HG03565 (cell line): Measurements from ENCODE around the gene GTF3C1.
"Not testable (repeated sequence)": the region's sequence is repeated elsewhere in the genome, so short reads cannot be mapped to it uniquely, and the experiment has no call there.

ENCODE experiments used
- ATAC-seq: cut with Tn5 transposase; IDR thresholded peaks from one replicate; pipeline ENCODE4 v1.9.1; 2021; ENCODE audit warnings: mild to moderate bottlenecking, moderate library complexity; ENCODE audit not compliant: unreplicated experiment

GTF3C1 gene, protein sequence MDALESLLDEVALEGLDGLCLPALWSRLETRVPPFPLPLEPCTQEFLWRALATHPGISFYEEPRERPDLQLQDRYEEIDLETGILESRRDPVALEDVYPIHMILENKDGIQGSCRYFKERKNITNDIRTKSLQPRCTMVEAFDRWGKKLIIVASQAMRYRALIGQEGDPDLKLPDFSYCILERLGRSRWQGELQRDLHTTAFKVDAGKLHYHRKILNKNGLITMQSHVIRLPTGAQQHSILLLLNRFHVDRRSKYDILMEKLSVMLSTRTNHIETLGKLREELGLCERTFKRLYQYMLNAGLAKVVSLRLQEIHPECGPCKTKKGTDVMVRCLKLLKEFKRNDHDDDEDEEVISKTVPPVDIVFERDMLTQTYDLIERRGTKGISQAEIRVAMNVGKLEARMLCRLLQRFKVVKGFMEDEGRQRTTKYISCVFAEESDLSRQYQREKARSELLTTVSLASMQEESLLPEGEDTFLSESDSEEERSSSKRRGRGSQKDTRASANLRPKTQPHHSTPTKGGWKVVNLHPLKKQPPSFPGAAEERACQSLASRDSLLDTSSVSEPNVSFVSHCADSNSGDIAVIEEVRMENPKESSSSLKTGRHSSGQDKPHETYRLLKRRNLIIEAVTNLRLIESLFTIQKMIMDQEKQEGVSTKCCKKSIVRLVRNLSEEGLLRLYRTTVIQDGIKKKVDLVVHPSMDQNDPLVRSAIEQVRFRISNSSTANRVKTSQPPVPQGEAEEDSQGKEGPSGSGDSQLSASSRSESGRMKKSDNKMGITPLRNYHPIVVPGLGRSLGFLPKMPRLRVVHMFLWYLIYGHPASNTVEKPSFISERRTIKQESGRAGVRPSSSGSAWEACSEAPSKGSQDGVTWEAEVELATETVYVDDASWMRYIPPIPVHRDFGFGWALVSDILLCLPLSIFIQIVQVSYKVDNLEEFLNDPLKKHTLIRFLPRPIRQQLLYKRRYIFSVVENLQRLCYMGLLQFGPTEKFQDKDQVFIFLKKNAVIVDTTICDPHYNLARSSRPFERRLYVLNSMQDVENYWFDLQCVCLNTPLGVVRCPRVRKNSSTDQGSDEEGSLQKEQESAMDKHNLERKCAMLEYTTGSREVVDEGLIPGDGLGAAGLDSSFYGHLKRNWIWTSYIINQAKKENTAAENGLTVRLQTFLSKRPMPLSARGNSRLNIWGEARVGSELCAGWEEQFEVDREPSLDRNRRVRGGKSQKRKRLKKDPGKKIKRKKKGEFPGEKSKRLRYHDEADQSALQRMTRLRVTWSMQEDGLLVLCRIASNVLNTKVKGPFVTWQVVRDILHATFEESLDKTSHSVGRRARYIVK (N-terminal part only)

DNA sequence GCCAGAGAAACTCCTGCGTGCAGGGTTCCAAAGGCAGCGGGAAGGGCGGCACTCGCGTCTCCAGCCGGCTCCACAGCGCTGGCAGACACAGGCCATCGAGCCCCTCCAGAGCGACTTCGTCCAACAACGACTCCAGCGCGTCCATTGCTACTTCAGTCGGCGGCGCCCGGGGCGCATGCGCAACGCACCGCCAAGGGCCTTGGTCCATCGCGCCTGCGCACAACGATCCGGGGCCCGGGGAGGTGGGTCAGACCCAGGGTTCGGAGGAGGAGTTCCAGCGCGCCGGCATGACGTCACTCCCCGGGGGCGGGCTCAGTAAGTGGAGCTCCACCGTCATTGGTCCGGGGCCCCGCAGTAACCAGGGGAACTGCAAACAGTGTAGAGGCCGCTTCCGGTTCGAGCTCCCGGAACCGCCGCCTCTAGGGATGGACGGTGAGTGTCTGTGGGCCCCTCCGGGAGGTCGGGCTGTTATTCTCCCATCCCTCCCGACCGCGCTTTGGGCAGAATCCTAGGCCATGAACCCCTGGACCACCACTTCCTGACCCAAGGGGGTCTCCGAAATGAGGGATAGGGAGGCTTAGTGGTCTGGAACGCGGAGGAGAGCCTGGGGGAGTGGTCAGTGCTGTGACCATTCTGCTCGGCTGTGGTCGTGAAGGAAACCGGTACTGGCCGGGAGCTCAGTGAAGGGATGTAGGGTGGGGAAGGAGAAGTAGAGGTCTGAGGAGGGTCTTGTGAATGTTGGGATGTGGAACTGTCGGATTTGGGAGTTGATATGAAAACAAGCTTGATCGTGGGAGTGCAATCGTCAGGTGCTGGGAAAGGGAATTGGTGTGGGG lies at the start of gene GTF3C1, which contains the start of gene KATNIP:
GTF3C1 (minus strand) TSS at position 168 of the 836 bp plus-strand sequence; CDS start at position 145, 23 bp downstream.
KATNIP (plus strand) TSS at position 399 of the 836 bp plus-strand sequence; CDS start at position 426, 27 bp downstream.
- ATAC-seq: peak; percentile 88

DNA sequence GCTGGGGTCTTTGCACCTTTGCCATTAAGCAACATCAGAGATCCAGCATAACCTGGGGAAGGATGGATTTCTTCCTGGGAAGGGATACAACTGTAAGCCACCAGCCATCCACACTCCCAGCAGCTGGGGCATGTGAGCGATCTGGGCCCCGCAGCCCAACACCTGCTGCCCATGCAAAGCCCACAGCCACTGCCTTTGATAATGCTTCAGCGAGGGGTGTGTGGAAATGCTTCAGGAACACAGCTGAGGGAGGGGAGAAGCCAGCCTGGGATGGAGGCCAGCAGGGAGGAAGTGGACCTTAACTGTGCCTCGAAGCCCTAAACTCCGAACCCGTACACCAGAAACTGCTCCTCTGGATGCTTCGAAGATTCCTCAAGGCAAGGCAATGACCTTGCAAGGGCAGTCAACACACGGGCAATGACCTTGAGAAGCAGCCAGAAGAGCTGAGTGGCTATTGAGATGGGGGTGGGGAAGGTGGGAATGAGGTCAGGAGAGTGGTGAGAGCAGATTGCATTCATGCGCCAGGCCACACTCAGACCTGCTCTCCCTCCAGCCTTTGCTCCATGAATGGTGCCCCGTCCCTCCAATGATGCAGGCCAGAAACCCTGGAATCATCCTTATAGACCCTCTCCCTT lies 49.3 kb upstream of the GTF3C1 start:
- no peak for ATAC-seq

DNA sequence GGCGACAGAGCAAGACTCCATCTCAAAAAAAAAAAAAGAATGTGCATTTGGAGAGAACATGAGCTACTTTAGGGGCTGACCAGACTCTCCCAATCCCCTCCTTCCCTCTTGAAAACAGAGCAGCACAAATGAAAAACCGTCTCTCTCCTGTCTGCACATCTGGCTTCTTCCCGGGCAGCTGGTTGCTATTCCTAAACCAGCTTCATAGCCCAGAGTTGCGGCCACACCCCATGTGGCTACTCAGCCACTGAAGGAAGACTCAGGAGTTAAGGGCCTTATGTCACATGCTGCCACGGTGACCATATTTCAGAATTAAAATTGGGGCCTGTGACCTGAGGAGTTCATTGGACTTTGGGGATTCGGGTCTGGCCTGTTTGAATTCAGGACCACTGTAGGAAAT lies 48.5 kb upstream of the GTF3C1 start:
- no peak for ATAC-seq

DNA sequence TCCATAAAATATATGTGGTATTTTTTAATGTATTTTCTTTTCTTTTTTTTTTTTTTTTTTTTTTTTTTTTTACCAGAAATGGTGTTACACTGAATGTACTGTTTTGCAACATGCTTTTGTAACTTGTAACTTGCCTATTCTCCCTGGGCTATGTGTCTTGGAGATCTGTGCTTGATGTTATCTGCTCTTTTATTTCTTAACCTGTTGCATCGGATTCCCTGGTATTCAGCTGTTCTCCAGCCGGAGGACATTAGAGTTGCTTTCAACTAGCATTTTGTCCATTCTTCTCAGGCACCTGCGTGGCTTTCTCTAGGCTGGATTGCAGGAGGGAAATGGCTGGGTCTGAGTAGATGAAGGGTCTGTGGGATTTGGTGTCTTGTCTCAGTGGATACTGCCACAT lies 47.6 kb upstream of the GTF3C1 start:
- no peak for ATAC-seq

DNA sequence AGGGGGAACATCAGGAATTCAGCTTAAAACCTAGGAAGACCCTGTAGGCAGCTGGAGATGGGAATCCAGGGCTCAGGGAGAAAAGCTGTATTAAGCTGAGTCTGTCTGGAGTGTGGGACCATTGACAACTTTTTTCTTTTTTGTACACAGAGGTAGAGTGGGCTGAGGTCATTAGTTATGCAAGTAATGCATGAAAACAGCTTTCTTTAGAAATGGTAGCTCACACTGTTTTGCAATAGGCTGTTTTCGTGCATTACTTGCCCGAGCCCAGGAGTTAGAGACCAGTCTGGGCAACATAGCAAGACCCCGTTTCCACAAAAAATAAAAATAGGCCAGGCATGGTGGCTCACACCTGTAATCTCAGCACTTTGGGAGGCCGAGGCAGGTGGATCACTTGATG lies 46.7 kb upstream of the GTF3C1 start:
- no peak for ATAC-seq

DNA sequence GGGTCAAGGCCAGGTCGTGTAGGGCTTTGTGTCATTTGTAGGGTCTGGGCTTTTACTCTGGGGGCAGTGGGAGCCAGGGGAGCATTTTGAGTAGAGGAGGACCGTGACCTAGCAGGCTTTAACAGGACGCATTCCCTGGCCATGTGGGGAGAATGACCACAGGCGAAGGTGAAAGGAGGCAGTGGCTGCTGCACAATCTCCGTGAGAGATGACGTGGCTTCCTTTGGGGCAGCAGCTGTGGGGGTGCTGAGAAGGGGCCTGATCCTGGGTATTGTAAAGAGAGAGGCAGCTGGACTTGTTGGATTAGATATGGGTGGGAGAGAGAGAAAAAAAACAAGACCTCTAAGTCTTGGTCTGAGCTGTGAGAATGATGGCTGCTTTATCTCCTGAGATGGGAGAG lies 46.3 kb upstream of the GTF3C1 start:
- no peak for ATAC-seq

DNA sequence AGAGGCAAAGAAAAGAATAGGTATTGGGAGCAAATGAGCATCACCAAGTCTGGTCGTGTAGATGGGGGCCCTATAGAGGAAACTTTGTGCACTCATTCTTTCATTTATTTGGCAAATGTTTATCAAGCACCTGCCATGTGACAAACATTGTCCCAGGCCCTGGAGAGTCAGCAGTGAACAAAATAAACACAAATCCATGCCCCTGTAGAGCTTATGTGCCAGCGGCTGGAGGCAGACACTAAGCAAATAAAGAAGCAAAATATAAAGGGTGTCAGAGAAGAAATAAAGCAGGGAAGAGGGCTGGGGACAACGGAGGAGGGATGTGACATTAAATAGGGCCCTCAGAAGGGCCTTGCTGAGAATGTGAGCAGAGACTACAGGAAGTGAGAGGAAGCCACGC lies 45.8 kb upstream of the GTF3C1 start:
- ATAC-seq: no peak

DNA sequence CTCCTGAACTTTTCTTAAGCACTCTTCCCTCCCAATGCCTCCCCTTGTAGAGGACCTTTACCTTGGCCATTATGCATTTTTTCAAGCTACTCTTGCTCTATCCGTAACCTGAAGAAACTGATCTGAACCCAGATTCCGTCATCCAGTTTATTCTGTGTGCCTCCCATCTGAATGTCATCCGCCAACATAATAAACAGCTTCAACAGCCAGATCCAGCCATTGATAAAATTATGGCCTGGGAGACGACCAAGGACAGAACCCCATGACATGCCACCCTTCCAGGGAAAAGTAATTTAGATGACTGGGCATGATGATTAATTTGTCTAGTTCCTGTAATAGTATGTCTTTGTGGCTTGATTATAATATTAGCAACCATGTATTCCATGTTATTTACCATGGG lies 42.1 kb upstream of the GTF3C1 start:
- no peak for ATAC-seq

DNA sequence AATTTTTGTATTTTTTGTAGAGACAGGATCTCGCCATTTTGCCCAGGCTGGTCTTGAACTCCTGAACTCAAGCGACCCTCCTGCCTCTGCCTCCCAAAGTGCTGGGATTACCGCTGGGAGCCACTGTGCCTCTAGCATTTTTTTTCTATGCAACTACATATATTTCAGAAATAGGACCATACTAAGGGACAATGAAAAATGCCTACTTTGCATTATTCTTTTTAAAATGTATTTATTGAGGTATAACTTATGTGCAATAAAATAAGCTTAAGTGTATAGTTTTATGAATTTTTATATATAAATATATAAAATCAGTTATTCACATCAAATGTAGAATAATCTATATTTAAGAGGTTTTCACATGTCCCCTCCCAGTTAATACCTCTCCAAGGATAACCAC lies 38.3 kb upstream of the GTF3C1 start:
- ATAC-seq: no peak

DNA sequence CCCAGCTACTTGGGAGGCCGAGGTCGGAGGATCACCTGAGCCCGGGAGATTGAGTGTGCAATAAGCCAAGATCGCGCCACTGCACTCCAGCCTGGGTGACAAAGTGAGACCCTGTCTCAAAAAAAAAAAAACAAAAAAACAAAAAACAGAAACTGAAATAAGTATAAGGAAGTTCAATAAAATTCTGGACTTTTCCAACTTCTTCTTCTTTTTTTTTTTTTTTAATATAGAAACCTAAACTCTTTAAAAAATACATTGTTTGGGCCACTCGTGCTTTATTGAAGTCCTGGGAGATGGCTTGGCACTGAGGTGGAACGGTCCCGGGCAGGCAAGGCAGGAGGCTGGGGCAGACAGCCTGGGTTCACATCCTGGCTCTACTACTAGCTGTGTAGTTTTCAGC lies 37.0 kb upstream of the GTF3C1 start:
- no peak for ATAC-seq

DNA sequence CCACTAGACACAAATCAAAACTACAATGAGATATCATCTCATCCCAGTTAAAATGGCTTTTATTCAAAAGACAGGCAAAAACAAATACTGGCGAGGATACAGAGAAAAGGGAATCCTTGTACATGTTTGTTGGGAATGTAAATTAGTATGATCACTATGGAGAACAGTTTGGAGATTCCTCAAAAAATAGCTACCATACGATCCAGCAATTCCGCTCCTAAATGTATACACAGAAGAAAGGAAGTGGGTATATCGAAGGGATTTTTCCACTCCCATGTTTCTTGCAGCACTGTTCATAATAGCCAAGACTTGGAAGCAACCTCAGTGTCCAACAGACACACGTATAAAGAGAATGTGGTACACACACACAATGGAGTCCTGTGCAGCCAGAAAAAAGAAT lies 35.5 kb upstream of the GTF3C1 start:
- ATAC-seq: no peak

DNA sequence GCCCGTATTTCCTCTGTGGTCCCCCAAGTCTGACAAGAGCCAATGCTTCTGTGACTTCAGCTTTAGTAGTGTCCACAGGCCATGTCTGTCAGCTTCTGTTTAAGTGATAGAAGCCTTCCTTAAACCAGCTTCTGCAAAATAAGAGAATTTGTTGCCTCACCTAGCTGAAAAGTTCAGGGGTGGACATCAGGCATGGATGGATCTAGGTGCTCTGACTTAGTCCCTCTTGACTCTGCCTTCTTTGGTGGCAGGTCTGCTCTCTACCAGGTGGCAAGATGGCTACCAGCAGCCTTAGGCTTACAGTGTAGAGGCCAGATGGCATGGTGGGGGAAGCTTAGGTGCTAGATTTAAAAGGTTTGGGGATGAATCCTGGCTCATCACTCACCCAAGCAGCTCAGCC lies 33.9 kb upstream of the GTF3C1 start:
- ATAC-seq: no peak

DNA sequence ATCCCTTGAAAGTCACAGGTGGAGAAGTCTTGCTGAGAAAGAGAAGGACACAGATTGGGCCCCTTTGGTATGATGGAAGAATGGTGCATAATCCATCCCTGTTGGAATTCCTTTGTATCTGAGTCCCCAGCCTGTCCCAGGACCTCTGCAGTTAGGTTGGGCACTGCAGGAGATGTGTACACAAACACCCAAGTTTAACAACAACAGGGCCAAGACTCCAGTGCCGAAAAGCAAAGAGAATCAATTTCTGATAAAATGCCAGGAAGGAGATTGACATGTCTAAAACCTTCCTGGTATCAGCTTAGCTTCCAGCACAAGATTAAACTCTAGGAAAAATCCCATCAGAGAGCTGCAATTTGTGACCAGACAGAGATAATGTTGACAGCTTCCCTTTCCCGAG lies 33.2 kb upstream of the GTF3C1 start:
- ATAC-seq: no peak

DNA sequence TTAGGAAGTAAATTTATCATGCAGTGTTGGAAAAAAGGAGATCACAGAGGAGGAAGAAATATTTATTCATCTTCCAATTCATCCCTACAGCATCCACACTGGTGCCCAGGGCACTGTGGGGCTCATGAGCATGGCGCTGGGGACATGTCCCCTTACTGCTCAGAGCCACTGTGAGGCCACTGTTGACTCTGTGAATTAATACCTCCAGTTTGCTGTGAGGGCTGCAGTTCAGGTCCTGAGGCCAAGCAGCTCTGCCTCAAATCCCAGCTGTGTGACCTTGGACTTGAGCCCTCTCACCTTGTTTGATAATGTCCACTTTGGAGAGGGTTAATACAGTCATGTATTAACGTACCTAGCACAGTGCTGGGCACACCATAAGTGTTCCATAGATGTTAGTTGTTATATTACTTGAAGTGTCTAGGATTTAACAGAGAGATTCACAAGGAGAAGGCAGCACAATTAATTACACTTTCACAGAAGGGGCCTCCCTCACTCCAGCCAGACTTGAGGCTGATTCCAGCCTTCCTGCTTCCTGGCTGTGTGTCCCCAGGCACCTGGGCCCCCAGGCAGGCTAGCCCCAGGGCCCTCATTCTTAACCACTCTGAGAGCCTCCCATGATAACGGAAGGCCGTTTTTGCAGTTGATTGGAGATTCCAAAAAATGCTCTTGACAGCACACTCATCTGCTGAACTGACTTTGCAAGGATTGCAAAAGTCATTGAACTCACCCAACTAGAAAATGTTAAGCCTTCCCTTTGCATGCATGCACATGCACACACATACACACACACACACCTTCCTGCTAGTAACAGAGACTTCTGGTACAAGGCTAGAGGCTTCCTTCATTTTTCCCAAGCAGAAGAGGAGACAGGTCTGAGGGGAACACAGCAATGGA lies 29.6 kb upstream of the GTF3C1 start:
- no peak for ATAC-seq

DNA sequence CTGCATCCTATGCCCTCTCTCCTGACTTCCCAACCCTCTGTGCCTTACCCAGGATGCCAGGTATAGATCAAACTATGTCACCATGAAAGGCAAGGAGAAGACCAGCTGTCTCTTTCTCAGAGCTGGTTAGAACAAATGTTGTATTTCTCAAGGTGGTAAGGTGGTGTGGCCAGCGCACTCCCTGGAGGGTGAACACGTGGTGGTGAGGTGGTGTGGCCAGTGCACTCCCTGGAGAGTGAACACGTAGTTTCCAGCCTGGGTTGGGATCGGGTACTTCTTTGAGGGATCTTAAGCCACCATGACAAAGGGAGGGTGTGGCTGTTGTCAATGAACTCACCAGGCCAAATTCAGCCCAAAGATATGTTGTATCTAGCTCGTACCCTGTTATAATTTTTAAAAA lies 27.0 kb upstream of the GTF3C1 start:
- no peak for ATAC-seq

DNA sequence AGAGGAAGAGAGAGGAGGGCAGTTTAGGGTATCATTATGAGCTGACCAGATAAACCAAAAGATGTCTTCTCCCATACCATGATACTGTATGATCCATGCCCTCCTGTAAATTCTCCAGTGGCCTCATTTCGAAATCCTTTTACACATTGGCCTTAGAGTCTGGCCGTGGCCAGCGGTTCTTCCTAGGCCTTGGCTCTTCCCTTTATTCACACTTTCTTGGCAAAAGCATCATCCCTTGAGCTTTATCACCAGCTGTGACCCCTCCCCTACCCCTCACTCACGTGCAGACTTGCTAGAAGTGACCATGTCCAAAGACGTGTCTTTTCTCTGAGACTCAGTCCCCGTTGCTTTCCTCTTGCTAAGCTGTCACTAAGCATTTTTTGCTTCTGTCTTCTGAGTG lies 23.0 kb upstream of the GTF3C1 start:
- no peak for ATAC-seq

DNA sequence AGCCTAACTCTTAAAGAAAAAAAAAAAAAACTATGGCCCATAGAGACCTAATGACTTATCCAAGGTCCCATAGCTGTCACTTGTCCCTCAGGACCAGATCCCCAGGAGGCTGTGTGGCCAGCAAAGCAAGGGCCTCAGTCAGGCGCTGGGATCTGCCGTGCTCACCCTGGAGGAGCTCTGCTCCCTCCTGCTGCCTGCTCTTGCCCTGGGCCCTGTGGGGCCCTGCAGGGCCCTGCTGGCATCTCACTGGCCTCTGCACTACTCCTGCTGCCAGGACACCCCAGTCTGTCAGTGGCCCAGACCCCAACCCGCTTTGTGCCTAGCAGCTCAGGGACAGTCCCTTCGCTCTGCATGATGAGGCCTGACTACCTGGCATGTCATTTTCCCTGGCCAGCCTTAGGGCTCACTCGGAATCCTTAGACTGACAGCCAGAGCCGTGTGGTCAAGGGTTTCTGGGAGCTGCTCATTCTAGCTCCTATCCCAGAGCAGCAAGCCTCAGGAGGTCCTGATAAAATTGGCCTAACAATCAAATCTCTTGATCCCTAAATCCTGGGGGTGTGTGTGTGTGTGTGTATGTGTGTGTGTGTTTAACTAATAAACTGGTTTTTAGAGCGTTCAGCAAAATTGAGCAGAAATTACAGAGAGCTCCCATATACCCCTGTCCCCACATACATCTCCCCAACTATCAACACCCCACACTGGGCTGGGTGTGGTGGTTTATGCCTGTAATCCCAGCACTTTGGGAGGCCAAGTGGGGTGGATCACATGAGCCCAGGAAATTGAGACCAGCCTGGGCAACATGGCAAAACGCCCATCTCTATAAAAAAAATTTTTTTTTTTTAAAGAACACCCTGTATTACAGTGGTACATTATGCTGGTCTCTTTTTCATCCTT lies 22.0 kb upstream of the GTF3C1 start:
- no peak for ATAC-seq

DNA sequence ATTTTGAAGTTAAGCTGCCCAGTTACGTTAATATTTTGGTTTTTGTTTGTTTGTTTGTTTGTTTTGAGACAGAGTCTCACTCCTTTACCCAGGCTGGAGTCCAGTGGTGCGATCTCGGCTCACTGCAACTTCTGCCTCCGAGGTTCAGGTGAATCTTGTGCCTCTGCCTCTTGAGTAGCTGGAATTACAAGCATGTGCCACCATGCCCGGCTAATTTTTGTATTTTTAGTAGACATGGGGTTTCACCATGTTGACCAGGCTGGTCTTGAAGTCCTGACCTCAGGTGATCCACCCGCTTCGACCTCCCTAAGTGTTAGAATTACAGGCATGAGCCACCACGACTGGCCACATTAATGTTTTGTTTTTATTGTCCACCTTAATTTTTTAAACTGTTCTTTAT lies 21.3 kb upstream of the GTF3C1 start:
- ATAC-seq: not testable (repeated sequence)
